NCI-H2171 treated with DMSO at 0.1 percent for 48 hours (cell line): ENCODE measurements around the gene AOPEP.

Experiments used
- DNase-seq: peaks from one replicate; lab custom pipeline; 2025; lab: John Stamatoyannopoulos, UW

Gene AOPEP

DNA sequence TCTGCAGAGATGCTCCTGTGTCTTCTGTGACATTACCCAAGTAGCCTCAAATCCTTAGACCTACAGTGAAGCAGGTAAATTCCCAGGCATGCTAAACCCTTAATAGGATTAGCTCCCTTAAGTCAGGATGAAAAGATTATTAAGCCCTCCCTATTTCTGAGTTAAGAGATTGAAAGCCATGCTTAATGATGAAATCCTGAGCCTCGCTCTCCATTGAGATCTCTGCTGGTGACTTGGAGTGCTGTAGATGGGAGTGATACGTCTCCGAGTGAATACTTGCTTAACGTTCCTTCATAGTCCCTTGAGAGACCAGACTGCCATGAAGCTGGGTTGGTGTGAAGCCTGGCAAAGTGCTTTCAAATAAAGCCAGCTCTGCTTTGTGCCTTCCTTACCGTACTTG is 34.2 kb downstream of the AOPEP start:
- no peak for DNase-seq

DNA sequence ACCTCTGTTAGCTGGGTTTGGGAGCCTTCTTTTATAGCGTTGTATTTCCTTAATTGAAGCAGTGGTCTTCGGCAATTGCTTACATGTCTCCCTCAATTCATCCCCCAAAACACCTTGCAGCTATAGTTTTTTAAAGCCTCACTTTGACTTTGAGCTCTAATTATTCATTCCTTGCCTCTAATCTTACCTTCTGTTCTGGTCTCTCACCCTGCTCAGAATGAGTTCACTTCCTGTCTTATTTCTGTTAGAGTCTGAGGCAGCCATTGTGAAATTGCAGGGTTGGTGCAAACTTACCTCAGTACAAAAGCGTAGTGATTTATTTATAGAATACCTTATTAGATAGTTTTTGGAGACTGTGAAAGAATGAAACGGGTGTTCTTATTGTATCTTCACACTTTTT is 35.0 kb downstream of the AOPEP start:
- DNase-seq, result no peak

DNA sequence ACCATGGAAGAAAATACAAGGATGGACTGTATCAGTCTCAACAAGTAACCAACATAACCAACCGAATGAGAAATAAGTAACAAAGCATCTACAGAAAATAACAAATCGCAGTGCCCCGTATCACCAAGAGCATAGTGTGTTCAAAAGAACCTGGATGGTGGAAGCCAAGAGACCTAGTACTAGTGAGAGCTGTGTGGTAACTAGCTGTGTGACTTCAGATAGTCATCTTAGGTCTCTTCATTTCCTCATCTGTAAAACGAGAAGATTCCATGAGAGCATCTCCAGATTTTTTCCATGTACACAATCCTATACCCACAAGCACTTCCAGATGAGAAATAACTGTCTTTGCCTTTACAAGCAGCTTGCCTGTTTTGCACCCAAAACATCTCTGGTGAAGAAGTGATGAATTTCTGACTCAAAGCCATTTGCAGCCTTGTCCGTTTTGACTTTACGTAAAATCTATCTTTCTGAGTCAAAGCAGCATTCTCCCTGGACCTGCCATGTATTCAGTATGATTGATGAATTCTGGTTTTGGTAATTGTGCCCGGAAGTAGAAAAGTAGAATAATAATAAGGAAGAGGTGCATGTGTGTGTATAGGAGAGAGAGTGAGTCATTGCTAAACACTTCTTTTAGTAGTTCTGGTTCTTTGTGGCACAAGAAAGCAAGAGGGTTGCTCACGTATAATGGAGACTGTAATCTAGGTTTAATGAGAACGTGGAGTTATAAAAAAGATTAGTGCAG is 41.0 kb downstream of the AOPEP start:
- no peak for DNase-seq

DNA sequence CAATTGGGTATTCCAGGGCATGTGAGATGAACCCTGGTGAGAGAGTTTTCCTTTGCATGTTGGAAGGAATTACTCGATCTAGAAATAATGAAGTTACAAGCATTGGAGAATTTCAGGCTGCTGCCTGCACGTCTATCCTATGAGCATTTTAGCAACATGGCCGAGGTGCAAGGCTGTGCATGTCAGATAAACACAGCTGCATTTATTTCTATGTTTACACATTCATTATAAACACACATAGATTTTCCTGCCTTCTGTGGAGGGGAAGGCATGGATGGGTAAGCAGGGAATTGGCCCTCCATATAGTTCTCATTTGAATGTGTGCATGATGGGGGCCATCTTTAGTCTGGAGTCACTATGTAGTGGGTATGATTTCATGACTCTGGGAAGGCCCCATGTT is 42.3 kb downstream of the AOPEP start:
- DNase-seq, result no peak

DNA sequence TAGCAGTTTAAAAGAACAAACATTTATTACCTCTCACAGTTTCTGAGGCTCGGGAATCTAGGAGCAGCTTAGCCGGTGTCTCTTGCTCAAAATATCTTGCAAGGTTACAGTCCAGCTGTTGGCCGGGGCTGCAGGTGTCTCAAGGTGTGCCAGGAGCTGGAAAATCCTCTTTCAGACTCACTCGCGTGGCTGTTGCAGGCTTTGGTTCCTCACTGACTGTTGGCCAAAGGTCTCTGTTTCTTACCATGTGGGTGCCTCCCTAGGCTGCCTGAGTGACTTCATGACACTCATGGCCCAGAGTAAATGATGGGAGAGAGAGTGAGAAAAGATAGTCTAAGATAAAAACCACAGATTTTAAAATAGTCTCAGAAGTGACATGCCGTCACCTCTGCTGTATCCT is 43.8 kb downstream of the AOPEP start:
- DNase-seq, result no peak

DNA sequence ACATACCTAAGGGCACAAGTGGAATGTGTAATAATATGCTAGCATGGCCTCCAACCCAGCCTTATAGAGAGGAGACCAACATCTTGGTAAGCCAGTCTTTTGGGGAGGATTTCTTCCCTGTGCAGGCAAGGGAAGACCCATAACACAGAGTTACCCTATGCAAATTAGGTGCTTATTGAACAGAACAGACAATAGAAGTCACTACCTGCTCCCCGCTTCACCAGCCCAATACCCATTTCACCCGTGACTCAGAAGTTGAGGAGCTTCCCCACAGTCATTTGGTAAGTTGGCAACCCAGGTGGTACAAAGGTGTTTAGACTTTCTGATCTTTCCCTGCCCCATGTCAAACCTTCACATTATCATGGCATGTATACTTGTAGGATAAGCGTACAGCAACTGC is 44.6 kb downstream of the AOPEP start:
- DNase-seq, result no peak

DNA sequence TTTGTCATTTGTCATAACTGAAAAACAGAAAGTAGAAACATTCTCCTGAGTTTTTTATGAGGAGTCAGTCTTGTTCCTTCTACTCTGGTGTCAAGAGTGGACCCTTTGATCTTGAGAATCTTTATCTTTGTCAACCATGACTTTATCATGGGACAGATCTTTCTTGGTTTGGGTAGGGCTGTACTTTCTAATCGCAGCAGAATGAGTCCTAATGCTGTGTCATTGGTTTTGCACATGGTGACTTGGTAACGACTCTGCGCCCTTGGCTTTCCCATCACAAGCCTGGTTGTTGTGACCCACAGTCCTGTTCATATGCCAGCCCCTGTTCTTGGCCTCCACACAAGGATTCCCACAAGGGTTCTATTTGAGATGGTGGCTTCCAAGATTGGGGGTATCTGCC is 45.6 kb downstream of the AOPEP start:
- DNase-seq, result no peak

DNA sequence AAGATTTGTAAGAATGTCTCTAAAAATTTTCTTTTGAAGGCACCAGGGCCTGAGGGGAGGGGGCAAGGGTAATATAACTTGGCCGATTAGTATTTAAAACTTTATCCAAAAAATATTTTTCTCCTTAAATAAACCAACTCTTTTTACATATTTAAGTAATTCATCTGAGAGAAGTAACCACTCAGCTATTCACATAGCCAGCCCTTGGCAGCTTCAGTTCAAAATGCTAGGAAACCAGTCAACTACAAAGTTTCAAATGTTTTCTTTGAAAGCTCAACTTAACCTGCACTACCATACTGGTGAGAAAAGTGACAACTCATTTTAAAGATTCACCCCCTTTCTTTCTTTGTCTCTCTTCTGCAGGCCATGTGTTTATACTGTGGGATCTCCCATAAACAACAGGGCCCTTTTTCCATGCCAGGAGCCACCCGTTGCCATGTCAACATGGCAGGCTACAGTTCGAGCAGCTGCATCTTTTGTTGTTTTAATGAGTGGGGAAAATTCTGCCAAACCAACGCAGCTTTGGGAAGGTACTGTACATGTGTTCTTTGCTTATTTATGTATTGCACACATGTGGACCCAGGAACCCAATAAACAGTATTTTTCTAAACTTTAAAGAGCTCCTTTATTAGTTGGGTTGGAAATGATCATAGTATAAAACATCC is 46.3 kb downstream of the AOPEP start:
- peak; percentile 18 for DNase-seq

DNA sequence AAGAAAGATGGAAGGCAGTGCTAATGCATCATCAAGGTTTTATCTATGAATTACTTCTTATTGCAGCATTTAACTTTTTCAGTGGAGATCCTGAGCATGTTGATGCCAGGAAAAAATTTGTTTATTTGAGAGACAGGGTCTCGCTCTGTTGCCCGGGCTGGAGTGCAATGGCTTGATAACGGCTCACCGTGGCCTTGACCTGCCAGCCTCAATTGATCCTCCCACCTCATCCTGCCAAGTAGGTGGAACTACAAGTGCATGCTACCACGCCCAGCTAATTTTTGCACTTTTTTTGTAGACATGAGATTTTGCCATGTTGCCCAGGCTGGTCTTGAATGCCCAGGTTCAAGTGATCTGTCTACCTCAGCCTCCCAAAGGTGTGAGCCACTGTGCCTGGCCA is 47.2 kb downstream of the AOPEP start:
- DNase-seq, result no peak

DNA sequence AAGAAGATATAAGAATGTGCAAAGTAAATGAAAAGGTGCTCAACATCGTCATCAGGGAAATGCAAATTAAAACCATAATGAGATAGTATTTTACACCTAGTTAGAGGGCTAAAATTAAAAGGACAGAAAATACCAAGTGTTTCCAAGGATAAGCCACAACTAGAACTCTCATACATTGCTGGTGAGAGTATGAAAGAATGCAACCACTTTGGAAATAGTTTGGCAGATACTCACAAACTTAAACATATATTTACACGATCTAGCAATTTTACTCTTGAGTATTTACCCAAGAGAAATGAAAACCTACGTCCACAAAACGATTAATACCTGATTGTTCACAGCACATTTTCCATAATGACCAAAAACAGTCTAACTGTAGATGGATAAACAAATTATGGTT is 51.5 kb downstream of the AOPEP start:
- DNase-seq, result no peak

DNA sequence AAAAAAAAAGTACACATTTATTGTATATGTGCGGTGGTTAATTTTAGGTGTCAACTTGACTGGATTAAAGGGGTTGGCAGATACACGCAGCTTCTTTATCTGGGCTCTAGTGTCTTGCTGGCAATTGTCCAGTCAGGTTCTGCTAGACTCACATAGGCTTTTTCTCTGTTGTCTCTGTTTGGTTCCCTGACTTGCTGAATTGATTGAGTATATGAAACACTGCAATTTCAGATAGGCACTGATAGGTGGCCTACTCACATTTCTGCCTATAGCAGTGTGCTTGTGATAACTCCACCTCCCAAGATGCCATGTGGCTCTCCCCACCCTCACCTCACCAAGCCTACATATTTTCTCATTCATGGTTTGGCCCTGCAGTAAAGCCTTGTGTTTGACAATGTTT is 52.5 kb downstream of the AOPEP start:
- peak; percentile 15 for DNase-seq

DNA sequence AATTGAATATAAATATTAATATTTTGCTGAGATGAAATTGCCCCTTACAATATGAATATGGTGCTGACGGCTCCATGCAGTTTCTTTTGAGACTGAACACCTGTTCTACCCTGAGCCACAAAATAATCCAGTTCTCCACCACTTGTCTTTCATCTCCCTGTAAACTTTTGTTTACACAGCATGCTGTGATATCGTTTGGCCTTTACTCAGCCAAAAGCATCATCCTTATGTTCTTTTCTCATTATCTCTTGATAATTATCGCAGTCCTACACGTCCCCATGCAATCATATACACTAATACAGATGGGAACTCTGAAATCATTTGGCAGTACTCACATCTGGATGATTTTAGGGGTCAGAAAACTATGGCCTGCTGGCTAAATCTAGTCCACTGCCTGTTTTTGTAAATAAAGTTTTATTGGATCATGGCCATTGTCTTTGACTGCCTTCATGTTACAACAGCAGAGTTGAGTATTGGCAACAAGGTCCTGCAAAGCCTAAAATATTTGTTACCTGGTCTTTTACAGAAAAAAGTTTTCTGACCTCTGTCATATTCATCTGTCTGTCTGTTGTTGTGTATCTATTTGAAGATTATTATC is 53.3 kb downstream of the AOPEP start:
- DNase-seq, result peak; percentile 47

DNA sequence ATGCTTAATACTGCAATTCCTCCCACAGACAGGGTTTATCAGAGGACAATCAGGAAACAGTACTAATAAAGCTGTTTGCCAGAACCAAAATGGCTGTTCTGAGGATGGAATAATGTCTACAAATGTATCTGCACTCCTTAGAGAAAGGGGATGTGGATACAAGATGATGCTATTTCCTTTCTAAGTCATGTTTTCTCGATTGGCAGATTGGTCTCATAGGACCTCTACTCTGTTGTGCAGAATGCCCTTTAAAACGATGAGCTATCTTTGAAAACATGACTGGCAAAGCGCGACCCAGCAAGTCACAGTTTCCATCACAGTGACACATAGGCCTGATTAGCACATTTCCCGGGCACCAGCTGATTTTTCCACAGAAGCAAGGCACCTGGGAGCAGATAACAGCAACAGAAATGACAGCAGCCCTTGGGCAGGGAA is 54.0 kb downstream of the AOPEP start:
- DNase-seq, result no peak

DNA sequence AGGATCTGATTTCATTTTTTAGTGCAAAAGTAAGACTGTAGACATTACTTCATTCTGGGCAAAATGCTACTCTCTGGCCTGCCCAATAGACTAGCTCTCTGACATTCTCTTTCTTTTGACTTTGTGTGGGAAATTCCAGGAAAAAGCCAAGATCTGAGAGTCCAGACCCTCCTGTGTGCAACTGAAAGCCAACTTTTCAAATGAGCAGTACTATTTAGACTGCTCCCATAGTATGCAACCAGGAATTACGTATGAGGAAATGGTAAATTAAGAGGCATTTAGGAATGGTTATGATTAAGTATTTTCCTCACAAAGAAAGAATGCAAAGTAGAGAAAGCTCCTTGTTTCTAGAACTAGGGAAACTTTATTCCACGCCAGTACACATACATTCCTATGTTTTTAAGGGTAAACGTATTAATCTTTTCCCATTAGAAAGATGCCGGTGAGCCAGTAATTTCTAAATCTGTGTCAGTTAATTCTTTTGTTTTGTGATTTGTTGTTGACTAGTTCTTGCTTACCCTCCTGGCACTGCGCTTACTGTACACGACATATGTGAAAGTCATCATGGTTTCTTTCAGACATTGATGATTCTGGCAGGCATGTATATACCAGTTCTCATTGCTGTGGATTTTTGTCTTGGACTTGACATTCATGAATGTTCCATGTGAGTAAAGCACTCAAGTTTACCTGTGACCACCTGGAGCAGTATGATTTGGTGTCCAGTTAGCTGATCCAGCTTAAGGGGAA is 56.0 kb downstream of the AOPEP start:
- DNase-seq, result no peak

DNA sequence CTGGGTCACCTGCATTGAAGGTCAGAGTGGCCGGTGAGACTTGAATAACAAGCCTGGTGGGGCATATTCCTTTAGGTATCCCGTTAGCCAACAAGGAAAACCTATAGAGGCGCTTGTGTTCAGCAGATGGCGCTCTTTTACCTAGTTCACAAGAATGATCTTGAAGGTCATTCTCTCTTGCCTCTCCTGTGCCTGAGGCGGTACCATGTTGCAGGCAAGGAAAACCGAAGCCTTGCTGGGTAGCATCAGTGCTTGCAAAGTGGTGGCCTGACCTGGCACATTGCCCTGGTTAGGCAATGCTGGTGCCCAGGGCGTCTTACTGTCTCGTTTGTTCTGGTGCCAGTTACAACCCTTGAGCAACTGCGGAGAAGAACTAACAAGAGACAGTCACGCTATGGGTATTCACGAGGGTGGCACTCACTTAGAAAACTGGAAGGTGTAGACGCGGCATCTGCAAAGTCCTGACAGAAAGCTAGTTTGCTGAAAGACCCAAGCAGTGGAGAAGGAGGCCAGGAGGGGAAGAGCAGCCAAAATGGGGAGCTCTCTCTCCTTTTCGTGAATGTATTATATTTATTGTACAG is 56.7 kb downstream of the AOPEP start:
- peak; percentile 83 for DNase-seq

DNA sequence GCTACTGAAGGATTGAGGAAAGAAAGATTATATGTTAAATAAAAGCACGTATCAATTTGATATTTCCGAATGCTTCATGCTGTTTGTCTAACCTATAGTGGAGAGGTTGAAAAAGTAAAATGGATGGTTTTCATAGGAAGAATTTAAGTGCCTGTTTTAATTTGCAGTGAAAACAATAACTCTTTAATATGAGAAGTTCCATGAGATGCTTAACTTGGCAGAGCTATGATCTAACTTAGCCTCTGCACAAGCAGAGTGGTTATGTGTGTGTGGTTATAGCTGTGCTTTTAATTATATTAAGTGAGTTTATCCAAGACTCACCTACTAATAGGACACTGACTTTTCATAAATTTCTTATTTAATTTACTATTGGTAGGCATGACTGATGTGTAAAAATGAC is 57.4 kb downstream of the AOPEP start:
- DNase-seq, result no peak

DNA sequence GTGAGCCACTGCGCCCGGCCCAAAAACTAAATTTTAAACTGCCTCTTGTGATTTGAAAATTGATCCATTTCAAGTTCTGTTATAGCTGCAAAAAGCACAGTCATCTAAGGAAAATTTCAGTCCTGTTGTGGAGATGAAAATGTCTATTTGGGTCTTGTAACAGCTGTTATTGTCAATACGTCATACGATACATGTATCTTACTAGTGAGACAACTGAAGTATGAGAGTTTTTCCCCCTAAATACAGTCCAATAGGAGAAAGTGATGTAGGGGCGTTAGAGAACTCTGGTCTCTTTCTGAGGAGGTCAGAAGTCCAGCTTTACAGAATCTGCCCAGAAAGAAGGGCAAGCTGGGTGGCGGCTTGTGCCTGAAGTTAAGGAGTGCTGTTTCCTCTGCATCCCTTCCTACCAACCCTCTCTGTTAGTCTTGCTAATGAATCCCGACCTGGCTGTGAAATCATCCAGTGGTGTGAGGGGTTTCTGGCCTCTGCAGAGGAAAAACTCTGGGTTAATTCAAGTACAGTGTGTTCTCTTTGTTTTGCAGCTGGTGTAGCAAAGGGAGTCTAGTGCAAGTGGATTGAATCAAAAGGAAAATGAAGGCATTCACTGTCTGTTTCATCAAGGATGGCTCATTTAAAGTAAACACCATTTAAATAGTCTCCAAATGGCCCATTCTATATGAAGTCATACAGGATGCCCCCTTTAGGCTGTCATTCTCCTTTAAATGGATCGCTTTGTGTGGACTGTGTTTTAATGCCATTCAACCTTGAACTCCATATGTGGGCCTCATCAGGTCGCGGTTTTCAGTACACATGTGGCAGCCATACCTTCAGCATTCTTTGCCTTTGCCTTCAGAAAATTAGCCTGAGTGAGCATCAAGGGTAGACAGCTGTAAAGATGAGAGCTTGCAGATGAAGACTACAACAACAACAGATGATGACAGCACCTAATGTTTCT is 59.0 kb downstream of the AOPEP start:
- DNase-seq, result peak; percentile 40

DNA sequence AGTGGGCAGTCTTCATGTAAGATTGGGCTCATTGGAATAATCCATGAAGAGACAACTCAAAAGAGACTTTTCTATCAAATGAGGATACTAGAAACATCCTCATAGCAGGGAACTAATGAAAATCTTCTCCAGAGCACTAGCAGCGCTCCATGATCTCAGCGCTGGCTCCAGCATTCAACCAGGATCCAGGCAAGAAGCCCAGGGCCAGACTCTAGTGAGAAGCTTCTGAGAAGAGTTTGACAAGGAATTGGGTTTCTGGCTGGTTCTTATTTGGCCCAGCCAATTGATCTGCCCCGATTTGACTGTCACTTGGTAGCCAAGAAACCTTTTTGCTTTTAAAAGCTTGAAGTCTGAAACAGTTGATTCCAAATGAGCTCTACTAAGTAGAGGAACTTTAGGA is 60.1 kb downstream of the AOPEP start:
- DNase-seq, result no peak

DNA sequence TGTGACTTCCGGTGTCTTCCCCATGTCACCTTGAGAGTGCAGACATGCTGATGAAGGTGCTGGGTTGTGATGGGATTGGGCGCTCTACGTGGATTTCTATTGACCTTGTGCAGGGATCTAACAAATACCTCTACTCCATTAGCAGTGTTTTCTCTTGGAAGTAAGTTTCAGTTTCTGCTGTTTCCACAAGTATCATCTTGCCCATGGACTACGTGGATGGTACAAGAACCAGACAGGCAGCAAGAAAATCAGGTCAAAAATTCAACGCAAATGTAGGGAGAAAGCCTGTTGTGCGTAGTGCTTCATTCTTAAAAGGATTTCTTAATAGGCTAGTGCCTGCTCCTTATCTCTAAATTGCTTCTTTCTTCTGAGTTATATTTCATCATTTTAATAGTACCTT is 60.8 kb downstream of the AOPEP start:
- no peak for DNase-seq

DNA sequence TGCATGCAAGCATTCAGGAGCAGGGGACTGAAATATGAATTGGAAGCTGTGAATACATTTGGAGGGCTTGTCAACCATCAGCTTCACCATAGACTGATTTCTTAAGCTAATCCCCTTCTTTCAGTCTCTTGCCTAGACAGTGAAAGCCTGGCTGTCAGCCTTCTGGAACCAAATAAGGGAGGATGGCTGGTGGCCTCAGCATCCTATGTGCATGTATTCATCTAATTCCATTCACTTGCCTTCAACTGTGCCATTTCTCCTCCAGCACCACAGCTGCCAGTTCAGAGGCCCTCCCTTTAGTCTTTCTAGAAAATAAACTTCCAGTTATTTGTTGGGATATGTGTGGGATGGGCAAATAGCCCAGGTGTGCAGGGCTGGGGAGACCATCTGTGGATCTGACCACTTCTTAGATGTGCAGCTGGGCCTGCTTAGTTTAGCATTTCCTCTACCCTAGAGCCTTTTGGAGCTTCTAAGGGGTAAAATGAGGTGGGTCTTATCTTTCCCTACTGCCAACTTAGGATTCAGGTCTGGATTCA is 62.1 kb downstream of the AOPEP start:
- DNase-seq, result no peak

DNA sequence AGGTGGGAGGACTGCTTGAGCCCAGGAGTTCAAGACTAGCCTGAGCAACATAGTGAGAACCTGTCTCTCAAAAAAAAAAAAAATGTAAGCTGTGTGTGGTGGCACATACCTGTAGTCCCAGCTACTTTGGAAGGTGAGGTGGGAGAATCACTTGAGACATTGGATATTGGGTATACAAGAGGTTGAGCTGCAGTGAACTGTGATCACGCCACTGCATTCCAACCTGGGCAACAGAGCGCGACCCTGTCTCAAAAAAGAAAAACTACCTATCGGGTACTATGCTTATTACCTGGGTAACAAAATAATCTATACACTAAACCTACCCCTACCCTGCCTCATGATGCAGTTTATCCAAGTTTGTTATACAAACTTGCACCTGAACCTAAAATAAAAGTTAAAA is 64.9 kb downstream of the AOPEP start:
- no peak for DNase-seq
